Epithelial cell of esophagus (primary cell): ENCODE results near the gene DNAH3.
"Not testable (repeated sequence)": the region's sequence is repeated elsewhere in the genome, so short reads cannot be mapped to it uniquely, and the experiment has no call there.

Experiments used
- DNase-seq: peaks from one replicate; pipeline ENCODE4 v3.0.0; 2010; ENCODE audit warnings: low read depth
- H3K4me3 ChIP-seq: 2 replicates; pipeline ENCODE4 v1.5.1; 2011; ENCODE audit warnings: mild to moderate bottlenecking, low read length, control low read depth
- CTCF ChIP-seq: IDR thresholded peaks from 2 replicates; pipeline ENCODE4 v1.5.1; 2011; ENCODE audit warnings: low read depth, mild to moderate bottlenecking, low read length, control low read depth, inconsistent platforms; ENCODE audit not compliant: insufficient read depth; ENCODE audit errors: missing control alignments

DNAH3 gene

GRCh38 chr16:21023509-21024202 lies 127.0 kb downstream of the DNAH3 start:
- TF ChIP-seq CTCF = no peak
- DNase-seq = no peak
- H3K4me3 ChIP-seq = no peak overlapping the region

- no peak overlapping the region for H3K4me3 ChIP-seq
- no peak for DNase-seq
- TF ChIP-seq CTCF = no peak
Observed at GRCh38 chr16:21021316-21021715, 129.3 kb downstream of the DNAH3 start.

GRCh38 chr16:21009815-21010214 lies 140.8 kb downstream of the DNAH3 start:
- H3K4me3 ChIP-seq = no peak overlapping the region
- no peak for TF ChIP-seq CTCF
- DNase-seq = no peak

GRCh38 chr16:21005008-21005407 lies 145.6 kb downstream of the DNAH3 start:
- DNase-seq = no peak
- TF ChIP-seq CTCF = no peak
- no peak overlapping the region for H3K4me3 ChIP-seq

GRCh38 chr16:21001262-21001661 lies 149.4 kb downstream of the DNAH3 start:
- TF ChIP-seq CTCF = peak; percentile 53
- no peak overlapping the region for H3K4me3 ChIP-seq
- DNase-seq = peak; percentile 39

- no peak for TF ChIP-seq CTCF
- no peak overlapping the region for H3K4me3 ChIP-seq
- DNase-seq = no peak
Observed at GRCh38 chr16:20997147-20997546, 153.5 kb downstream of the DNAH3 start.

- no peak for TF ChIP-seq CTCF
- no peak for DNase-seq
Observed at GRCh38 chr16:20995711-20996110, 154.9 kb downstream of the DNAH3 start.

GRCh38 chr16:20989496-20990070 lies 161.1 kb downstream of the DNAH3 start:
- not testable (repeated sequence) for H3K4me3 ChIP-seq, DNase-seq

More at GRCh38 chr16:20995711-20996110, 154.9 kb downstream of the DNAH3 start:
- no peak overlapping the region for H3K4me3 ChIP-seq
